Dermis blood vessel endothelial cell (primary cell): ENCODE results near the gene HOXD4. TPM values are rescaled to one million over a fixed set of nuclear protein-coding genes. Genes with fewer than 3 reads are reported as not detected.

ENCODE experiments used
- DNase-seq: peaks from one replicate; pipeline ENCODE4 v3.0.0; 2010
- total RNA-seq: library from RNA; depleted of rRNA; stranded (reverse); fragments of >200 nt; gene quantifications from 2 replicates; pipeline ENCODE4 v1.2.3, GENCODE V29; 2014

Gene HOXD4
- total RNA-seq, 1 donor from 2014 or later: 8.8 TPM

- peak; percentile 91 for DNase-seq
Observed at GRCh38 chr2:176126929-176127773, 24.2 kb upstream of the HOXD4 start.

GRCh38 chr2:176127774-176128072, 23.6 kb upstream of the HOXD4 start:
- DNase-seq: no peak

DNA sequence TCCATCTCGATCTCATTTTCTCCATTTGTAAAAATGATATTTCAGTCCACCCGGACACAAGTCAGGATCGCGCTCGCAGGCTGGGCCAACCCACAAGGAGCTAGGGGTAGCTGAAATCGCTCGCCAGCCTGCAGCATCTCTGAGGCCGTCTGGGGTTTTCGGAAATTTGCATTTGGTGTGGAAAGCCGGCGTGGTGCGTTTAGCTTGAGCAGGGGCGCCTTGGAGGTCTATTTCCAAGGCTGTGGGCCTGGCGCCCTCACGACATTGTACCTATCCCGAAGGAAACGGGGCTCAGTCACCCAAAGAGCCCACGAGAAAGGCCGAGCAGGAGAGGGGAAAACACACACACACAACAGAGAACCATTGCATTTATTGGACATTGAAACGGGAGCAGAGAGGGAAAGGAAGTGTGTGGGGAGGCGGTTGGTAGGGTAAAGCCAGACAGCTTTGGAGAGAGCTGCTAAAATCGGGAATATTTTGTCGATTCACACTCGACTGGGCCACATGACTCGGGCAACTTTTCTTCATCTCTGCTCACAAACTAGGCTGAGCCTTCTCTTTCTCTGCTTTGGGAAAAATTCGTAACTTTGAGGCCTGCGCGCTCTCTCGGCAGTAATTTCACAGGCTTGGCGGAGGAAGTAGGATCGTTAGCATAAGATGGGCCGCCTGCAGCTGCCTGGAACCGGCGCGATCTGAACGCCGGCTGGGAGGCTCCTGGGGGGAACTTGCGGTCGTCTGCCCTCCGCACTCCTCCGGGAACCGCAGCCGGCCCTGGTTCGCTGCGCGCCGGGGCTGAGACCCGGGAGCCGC, 23.0 kb upstream of the HOXD4 start:
- DNase-seq: peak; percentile 60

- peak; percentile 96 for DNase-seq
Observed at GRCh38 chr2:176128982-176129796, 22.2 kb upstream of the HOXD4 start, which contains the start of gene HOXD8. HOXD8 (plus strand) TSS chr2:176129705; CDS start chr2:176130367, 662 bp downstream.

DNA sequence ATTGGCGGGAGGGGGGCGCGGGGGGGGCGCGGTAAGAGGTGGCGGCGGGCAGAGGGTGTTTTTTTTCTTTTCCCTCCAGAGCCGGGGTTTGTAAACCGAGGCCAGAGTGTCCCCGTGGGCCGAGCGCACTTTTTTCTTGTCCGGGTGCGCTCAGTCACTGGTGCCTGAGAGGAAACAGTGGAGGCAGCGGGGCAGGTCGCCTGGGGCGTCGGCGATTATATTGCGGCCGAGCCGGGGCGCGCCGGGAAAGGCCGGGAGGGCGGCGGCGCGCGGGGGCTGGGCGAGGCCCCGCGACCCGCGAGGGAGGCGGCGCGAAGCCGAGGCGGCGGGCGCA, 21.6 kb upstream of the HOXD4 start:
- DNase-seq: no peak

DNA sequence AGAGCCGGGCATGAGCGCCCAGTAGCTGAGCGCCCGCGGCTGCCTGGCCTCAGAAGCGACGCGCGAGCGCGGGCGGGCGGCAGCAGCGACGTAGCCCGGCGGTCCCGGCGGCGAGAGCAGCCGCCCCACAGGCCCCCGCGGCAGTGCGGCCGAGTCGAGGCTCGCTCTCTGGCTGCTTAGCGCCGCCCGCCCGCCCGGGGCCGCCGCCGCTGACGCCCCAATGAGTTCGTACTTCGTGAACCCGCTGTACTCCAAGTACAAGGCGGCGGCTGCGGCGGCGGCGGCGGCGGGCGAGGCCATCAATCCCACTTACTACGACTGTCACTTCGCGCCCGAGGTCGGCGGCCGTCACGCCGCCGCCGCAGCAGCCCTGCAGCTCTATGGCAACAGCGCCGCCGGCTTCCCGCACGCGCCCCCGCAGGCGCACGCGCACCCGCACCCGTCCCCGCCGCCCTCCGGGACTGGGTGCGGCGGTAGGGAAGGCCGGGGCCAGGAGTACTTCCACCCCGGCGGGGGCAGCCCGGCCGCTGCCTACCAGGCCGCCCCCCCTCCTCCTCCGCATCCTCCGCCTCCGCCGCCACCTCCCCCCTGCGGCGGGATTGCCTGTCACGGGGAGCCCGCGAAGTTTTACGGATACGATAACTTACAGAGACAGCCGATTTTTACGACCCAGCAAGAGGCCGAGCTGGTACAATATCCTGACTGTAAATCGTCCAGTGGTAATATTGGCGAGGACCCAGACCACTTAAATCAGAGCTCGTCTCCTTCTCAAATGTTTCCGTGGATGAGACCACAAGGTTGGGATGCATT, 21.0 kb upstream of the HOXD4 start:
- DNase-seq: peak; percentile 82

GRCh38 chr2:176130957-176131847, 20.1 kb upstream of the HOXD4 start:
- peak; percentile 40 for DNase-seq

DNA sequence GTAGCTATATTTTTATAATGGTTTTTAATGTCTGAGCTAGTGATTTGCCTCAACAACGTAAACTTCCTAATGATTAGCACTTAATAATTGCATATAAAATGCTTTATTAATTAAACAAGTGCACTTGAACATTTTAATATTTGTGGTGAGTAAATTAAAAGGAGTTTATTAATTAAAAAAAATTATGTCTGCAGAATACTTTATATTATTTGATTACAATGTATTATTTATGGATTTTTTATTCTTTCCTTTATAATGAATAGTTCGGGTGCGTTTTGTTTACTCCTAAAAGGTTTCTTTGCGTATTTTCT, 19.5 kb upstream of the HOXD4 start:
- DNase-seq: no peak

DNA sequence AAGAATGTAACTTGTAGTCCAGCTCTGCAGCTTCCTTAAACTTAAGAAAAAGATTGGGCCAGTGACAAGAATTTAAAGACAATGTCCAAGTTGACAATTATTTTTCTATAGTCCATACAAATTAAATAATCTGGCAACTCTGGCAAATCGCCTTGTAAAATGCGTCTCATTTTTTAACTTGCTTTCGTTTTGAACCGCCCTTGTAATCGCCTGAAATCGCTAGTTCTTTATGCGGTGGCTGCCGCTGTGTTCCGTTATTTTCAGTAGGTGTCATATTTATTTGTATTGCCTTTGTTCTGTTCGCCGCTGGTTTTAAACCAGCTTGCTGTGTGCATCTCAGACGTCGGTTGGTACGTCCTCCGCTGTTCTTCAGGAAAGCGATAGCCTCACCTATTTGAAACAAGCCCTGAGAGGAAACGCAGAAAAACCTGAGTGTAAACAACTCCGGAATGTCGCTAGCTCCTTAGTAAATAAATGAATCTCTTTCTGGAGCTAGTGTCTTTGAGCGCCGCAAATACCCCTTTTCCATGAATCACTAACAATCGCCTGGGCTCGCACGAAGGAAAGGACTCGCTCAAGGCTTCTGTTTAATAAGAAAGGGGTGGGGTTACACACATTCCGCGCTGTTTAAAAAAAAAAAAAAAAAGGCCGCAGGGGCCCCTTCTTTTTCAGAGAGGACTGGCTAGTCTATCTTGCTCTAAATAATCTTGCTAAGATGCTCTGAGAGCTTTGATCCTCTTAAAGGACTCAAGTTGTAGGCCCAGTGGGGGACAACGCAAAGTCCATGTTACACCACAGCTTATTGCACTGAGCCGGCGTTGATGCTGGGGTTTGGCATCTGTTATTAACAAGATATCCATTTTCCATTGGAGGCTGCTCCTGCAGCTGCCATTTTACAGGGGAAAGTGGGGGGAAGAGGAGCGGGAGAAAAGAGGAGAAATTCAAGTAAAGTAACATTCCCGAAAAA, 18.9 kb upstream of the HOXD4 start:
- DNase-seq: peak; percentile 82

GRCh38 chr2:176133389-176133788, 18.0 kb upstream of the HOXD4 start:
- peak; percentile 37 for DNase-seq

GRCh38 chr2:176134035-176134434, 17.3 kb upstream of the HOXD4 start:
- peak; percentile 9 for DNase-seq

GRCh38 chr2:176135035-176135440, 16.3 kb upstream of the HOXD4 start:
- peak; percentile 68 for DNase-seq

GRCh38 chr2:176136374-176137251, 14.7 kb upstream of the HOXD4 start:
- DNase-seq: peak; percentile 88

- DNase-seq: peak; percentile 30
Observed at GRCh38 chr2:176137252-176137580, 14.1 kb upstream of the HOXD4 start.

GRCh38 chr2:176137906-176138305, 13.4 kb upstream of the HOXD4 start:
- DNase-seq: peak; percentile 59

GRCh38 chr2:176138526-176138922, 12.8 kb upstream of the HOXD4 start:
- DNase-seq: peak; percentile 72

DNA sequence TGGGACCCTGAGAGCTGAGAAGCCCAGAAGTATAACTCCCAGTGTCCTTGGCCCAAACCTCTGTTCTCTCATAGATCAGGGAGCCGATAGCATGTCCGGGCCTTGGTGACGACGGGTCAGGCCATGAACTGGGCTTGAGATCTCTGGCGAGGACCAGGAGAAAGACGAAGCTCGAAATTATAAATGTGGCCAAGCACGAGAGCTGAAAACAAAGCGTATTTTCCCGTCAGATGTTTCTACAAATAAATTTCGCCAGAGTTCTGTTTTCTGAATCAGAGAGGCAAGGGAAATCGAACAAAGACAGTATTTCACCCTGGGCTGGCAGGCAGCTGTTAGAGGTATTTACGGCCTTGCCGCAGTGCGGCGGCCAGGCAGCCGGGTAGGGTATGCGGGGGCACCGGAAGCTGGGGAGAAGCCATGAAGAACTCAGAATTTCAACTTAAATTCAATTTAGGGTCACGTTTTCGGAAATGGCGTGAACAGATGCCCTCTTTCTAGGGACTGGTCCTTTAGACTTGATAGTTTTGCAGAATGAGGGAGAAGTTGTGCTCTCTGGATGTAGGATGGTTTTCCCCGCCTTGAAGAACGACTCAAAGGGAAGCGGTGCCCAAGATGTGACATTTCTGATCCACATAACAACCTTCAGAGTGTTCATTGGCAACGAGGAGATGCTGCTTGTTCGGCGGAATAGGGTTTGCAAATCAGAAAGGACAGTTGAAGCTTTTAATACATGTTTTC, 12.3 kb upstream of the HOXD4 start:
- DNase-seq: peak; percentile 65
